ENCODE measurements around the gene SLC25A21. TPM values are rescaled to one million over a fixed set of nuclear protein-coding genes. Genes with fewer than 3 reads are reported as not detected.

Gene SLC25A21
- total RNA-seq, 1 donor from 2014 or later, result 6.4 TPM

DNA sequence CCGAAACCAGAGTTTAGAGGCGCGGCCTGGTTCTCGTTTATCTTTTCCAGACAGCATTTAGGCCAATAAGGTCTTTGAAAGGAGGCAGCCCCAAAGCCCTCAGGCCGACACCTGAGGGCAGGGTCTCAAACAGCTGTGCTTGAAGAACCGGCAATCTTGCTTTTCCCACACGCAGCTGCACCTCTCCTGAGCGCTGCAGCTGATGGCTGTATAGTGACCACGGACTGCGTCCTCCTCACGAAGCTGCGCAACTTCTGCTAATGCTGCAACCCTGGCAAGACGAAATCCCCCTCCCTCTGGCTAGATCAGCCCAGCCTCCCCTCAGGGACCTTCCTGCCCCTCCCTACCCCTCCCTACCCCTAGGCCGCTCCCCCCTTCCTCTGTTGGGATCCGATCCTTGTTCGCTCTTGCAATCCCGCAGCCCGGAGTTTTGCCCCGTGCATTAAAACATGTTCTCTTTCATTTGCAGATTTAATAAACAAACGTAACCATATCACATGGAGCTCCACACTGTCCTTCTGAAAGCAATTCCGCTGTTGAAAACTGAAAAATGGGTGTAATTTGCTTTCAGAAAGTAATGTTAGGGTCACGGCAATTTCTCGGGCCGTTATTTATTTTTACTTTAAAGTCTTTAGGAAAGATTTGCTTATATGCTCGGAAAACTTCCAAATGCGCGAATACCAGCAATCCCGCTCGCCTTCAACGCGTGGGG is 515.6 kb downstream of the SLC25A21 start:
- Histone ChIP-seq H3K27ac (no peak overlapping the region), H2AFZ (replicated peaks) (no peak overlapping the region), H3K9me3 (ENCODE audit: low read depth) (no peaks in the 10 kb centered on the region), H3K4me3 (peak overlapping the region; percentile 23), H3K27me3 (peaks cover 100% of the 10 kb centered on the region), H3K79me2 (ENCODE audit: low read depth) (no peaks in the 10 kb centered on the region), H3K4me1 (no peaks in the 10 kb centered on the region), H3K4me2 (no peak overlapping the region), H4K20me1 (ENCODE audit: low read depth) (peaks cover 97% of the 10 kb centered on the region), H3K9ac (no peak overlapping the region), H3K36me3 (no peaks in the 10 kb centered on the region), H3F3A (ENCODE audit: low read depth) (no peaks in the 10 kb centered on the region)
- Mint-ChIP-seq H3K36me3 (no peaks in the 10 kb centered on the region), H3K9me3 (peaks cover 4% of the 10 kb centered on the region), H3K4me3 (peak overlapping the region; percentile 63), H3K4me1 (peaks cover 22% of the 10 kb centered on the region), H3K27me3 (ENCODE audit: insufficient read depth, low read depth) (peaks cover 99% of the 10 kb centered on the region), H3K27ac (no peak overlapping the region)
- TF ChIP-seq EZH2phosphoT487 (IDR thresholded peaks at IDR 0.05), result peak; percentile 88
- TF ChIP-seq, protein P1, sequence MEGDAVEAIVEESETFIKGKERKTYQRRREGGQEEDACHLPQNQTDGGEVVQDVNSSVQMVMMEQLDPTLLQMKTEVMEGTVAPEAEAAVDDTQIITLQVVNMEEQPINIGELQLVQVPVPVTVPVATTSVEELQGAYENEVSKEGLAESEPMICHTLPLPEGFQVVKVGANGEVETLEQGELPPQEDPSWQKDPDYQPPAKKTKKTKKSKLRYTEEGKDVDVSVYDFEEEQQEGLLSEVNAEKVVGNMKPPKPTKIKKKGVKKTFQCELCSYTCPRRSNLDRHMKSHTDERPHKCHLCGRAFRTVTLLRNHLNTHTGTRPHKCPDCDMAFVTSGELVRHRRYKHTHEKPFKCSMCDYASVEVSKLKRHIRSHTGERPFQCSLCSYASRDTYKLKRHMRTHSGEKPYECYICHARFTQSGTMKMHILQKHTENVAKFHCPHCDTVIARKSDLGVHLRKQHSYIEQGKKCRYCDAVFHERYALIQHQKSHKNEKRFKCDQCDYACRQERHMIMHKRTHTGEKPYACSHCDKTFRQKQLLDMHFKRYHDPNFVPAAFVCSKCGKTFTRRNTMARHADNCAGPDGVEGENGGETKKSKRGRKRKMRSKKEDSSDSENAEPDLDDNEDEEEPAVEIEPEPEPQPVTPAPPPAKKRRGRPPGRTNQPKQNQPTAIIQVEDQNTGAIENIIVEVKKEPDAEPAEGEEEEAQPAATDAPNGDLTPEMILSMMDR (IDR thresholded peaks at IDR 0.05), result no peak
- TF ChIP-seq EZH2 (IDR thresholded peaks at IDR 0.05), result peak; percentile 70
- DNase-seq (ENCODE audit: low spot score), result peak; percentile 48

DNA sequence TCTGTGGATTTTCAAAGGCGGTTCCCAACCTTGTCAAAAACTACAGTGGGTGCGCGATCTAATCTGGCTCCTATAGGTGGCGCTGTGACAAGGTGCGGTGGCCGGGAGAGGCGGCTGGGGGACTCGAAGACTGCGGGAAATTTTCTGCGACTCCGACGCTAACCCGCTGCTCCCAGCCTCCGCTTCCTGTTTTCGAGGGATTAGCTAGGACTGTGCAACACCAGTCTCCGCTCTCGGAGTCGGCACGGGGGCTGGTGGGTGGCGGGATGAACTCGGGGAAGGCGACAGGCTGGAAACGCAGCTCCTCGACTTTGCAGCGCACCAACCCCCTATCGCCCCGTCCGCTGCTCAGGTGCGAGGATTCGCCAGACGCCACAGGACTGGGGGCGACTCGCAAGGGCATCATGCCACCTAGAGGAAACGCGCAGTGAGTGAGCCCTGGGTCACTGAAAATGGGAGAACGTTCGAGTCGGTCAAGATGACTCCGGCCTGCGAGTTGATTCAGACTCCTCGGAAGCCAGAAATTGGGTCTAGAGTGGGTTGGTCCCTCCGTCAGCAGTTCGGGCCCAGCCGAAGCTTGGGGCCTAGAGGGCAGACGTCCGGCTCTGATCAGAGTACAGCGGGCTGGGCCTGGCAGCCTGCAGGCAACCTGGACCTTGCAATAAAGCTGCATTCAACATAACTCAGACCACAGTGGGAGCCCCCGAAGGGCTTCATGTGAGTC is 516.3 kb downstream of the SLC25A21 start:
- H3K36me3 ChIP-seq, result no peaks in the 10 kb centered on the region
- Mint-ChIP-seq H3K36me3 (no peaks in the 10 kb centered on the region), H3K27ac (no peak overlapping the region), H3K4me1 (peaks cover 16% of the 10 kb centered on the region), H3K4me3 (peak overlapping the region; percentile 63), H3K9me3 (peaks cover 2% of the 10 kb centered on the region), H3K27me3 (ENCODE audit: insufficient read depth, low read depth) (peaks cover 98% of the 10 kb centered on the region)
- no peak overlapping the region for H3K9ac ChIP-seq
- H2AFZ ChIP-seq (replicated peaks), result peak overlapping the region; percentile 44
- peaks cover 100% of the 10 kb centered on the region for H3K27me3 ChIP-seq
- H3K4me2 ChIP-seq, result peak overlapping the region; percentile 70
- peak; percentile 67 for TF ChIP-seq EZH2 (IDR thresholded peaks at IDR 0.05)
- TF ChIP-seq EZH2phosphoT487 (IDR thresholded peaks at IDR 0.05), result peak; percentile 5
- TF ChIP-seq, protein P1 (IDR thresholded peaks at IDR 0.05), result peak; percentile 82
- peak overlapping the region; percentile 40 for H3K4me3 ChIP-seq
- no peaks in the 10 kb centered on the region for H3K79me2 ChIP-seq (ENCODE audit: low read depth)
- peak; percentile 90 for DNase-seq (ENCODE audit: low spot score)
- H3K27ac ChIP-seq, result no peak overlapping the region
- no peaks in the 10 kb centered on the region for H3K4me1 ChIP-seq
- peaks cover 99% of the 10 kb centered on the region for H4K20me1 ChIP-seq (ENCODE audit: low read depth)
- H3K9me3 ChIP-seq (ENCODE audit: low read depth), result no peaks in the 10 kb centered on the region
- no peaks in the 10 kb centered on the region for H3F3A ChIP-seq (ENCODE audit: low read depth)

DNA sequence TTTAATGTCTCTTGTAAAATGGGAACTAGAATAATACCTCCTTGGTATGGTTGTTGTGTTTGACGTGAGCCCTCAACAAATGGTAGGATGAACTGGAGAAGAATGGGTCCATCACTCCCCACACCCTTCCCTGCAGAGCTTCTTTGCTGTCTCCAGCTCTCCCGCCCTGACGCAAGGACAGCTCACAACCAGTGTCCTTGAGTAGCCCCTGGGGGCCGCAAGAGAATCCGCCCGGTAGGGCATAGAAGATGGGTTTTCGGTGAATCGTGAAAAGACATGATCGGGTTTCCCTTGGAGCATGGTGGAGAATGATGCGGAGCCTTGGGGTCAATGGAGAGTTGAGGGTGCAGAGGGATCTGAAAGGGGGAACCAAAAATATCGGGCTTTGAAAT is 516.8 kb downstream of the SLC25A21 start:
- TF ChIP-seq EZH2phosphoT487 (IDR thresholded peaks at IDR 0.05) (no peak), EZH2 (IDR thresholded peaks at IDR 0.05) (no peak)
- TF ChIP-seq, protein P1 (IDR thresholded peaks at IDR 0.05), result no peak
- Histone ChIP-seq H4K20me1 (ENCODE audit: low read depth) (peaks cover 99% of the 10 kb centered on the region), H3K27ac (no peak overlapping the region)

More for the DNA sequence above, 516.8 kb downstream of the SLC25A21 start:
- Histone ChIP-seq H3K79me2 (ENCODE audit: low read depth) (no peaks in the 10 kb centered on the region), H3K27me3 (peaks cover 100% of the 10 kb centered on the region), H3K9me3 (ENCODE audit: low read depth) (no peaks in the 10 kb centered on the region), H3F3A (ENCODE audit: low read depth) (no peaks in the 10 kb centered on the region), H3K36me3 (no peaks in the 10 kb centered on the region), H3K4me1 (no peaks in the 10 kb centered on the region), H2AFZ (replicated peaks) (no peak overlapping the region), H3K4me2 (peak overlapping the region; percentile 70), H3K4me3 (peak overlapping the region; percentile 40), H3K9ac (no peak overlapping the region)
- Mint-ChIP-seq H3K4me1 (peaks cover 16% of the 10 kb centered on the region), H3K9me3 (peaks cover 2% of the 10 kb centered on the region), H3K27ac (no peak overlapping the region), H3K4me3 (peak overlapping the region; percentile 46), H3K27me3 (ENCODE audit: insufficient read depth, low read depth) (peaks cover 95% of the 10 kb centered on the region), H3K36me3 (no peaks in the 10 kb centered on the region)
- peak; percentile 55 for DNase-seq (ENCODE audit: low spot score)
